IPS DF 6.9 (cell line): ENCODE data around the gene CLTC.

Source experiments
- DNase-seq: peaks from one replicate; pipeline ENCODE4 v3.0.0-alpha.2; 2013; ENCODE audit warnings: low read depth, low spot score
- H3K27ac ChIP-seq: one replicate; pipeline ENCODE4 v1.5.1; 2013; ENCODE audit warnings: low read length, control low read depth
- H3K27me3 ChIP-seq: 2 replicates; pipeline ENCODE4 v1.6.1; 2013; ENCODE audit warnings: mild to moderate bottlenecking, low read length; ENCODE audit not compliant: control insufficient read depth, insufficient read depth
- H3K36me3 ChIP-seq: 2 replicates; pipeline ENCODE4 v1.6.1; 2013; ENCODE audit warnings: low read length; ENCODE audit not compliant: control insufficient read depth, insufficient read depth
- H3K4me1 ChIP-seq: 2 replicates; pipeline ENCODE4 v1.6.1; 2013; ENCODE audit warnings: low read length; ENCODE audit not compliant: control insufficient read depth, insufficient read depth
- H3K4me3 ChIP-seq: 2 replicates; pipeline ENCODE4 v1.5.1; 2013; ENCODE audit warnings: mild to moderate bottlenecking, low read length
- H3K9me3 ChIP-seq: 2 replicates; pipeline ENCODE4 v1.6.1; 2013; ENCODE audit warnings: low read length, inconsistent platforms; ENCODE audit not compliant: control insufficient read depth, insufficient read depth
- WGBS: extraction: QIAGEN DNeasy Blood & Tissue Kit; methylation state at CpG from one replicate; pipeline ENCODE4 v1.1.7; 2013; ENCODE audit warnings: mixed read lengths, missing lambda C conversion rate; ENCODE audit not compliant: insufficient read length, insufficient coverage; 5-methylcytosine and 5-hydroxymethylcytosine counted together

Gene CLTC

GRCh38 chr17:59678918-59679317 lies 59.2 kb downstream of the CLTC start:
- no peaks in the 10 kb centered on the region for H3K9me3 ChIP-seq
- peaks cover 22% of the 10 kb centered on the region; the same call in 1 of the 2 replicates for H3K36me3 ChIP-seq
- WGBS: no CpG with 5 or more reads among the region's 2 CpGs
- no peak overlapping the region for H3K4me3 ChIP-seq
- no peak for DNase-seq
- H3K27ac ChIP-seq: no peak overlapping the region
- no peaks in the 10 kb centered on the region for H3K27me3 ChIP-seq
- H3K4me1 ChIP-seq: no peaks in the 10 kb centered on the region

GRCh38 chr17:59680314-59680713 lies 60.6 kb downstream of the CLTC start:
- no peak overlapping the region for H3K4me3 ChIP-seq
- no peaks in the 10 kb centered on the region for H3K4me1 ChIP-seq
- peaks cover 22% of the 10 kb centered on the region; the same call in 1 of the 2 replicates for H3K36me3 ChIP-seq
- H3K27ac ChIP-seq: no peak overlapping the region
- H3K9me3 ChIP-seq: no peaks in the 10 kb centered on the region
- DNase-seq: no peak
- WGBS: no CpG with 5 or more reads among the region's 4 CpGs
- no peaks in the 10 kb centered on the region for H3K27me3 ChIP-seq

GRCh38 chr17:59683283-59683682 lies 63.6 kb downstream of the CLTC start:
- H3K27me3 ChIP-seq: no peaks in the 10 kb centered on the region
- H3K4me1 ChIP-seq: no peaks in the 10 kb centered on the region
- H3K27ac ChIP-seq: no peak overlapping the region
- no peaks in the 10 kb centered on the region for H3K9me3 ChIP-seq
- no peak overlapping the region for H3K4me3 ChIP-seq
- H3K36me3 ChIP-seq: peaks cover 18% of the 10 kb centered on the region; the same call in 1 of the 2 replicates
- no peak for DNase-seq

- Histone ChIP-seq H3K9me3 (no peaks in the 10 kb centered on the region), H3K27me3 (no peaks in the 10 kb centered on the region), H3K36me3 (peaks cover 14% of the 10 kb centered on the region; the same call in 1 of the 2 replicates), H3K27ac (no peak overlapping the region), H3K4me1 (no peaks in the 10 kb centered on the region), H3K4me3 (no peak overlapping the region)
- no CpG with 5 or more reads among the region's 6 CpGs for whole genome bisulfite sequencing
- DNase-seq: no peak
These were observed 65.3 kb downstream of the CLTC start for GRCh38 chr17:59684967-59685366.

- no peaks in the 10 kb centered on the region for H3K4me1 ChIP-seq
- no peak for DNase-seq
- H3K4me3 ChIP-seq: no peak overlapping the region
- H3K36me3 ChIP-seq: peaks cover 4% of the 10 kb centered on the region; the same call in 1 of the 2 replicates
- no peaks in the 10 kb centered on the region for H3K9me3 ChIP-seq
- H3K27ac ChIP-seq: no peak overlapping the region
- no peaks in the 10 kb centered on the region for H3K27me3 ChIP-seq
- no CpG with 5 or more reads among the region's 1 CpG for WGBS
These were observed 68.3 kb downstream of the CLTC start for GRCh38 chr17:59688008-59688407.

- WGBS: no CpG with 5 or more reads among the region's 2 CpGs
These were observed 68.8 kb downstream of the CLTC start for GRCh38 chr17:59688496-59688895.

GRCh38 chr17:59693582-59693981 lies 73.9 kb downstream of the CLTC start:
- no peak for DNase-seq
- H3K27ac ChIP-seq: no peak overlapping the region
- H3K36me3 ChIP-seq: peaks cover 18% of the 10 kb centered on the region
- H3K4me3 ChIP-seq: no peak overlapping the region
- H3K4me1 ChIP-seq: no peaks in the 10 kb centered on the region
- no peaks in the 10 kb centered on the region for H3K9me3 ChIP-seq
- no peaks in the 10 kb centered on the region for H3K27me3 ChIP-seq
- WGBS: no CpG with 5 or more reads among the region's 7 CpGs

More at GRCh38 chr17:59688496-59688895, 68.8 kb downstream of the CLTC start:
- H3K4me3 ChIP-seq: no peak overlapping the region
- no peak for DNase-seq
- H3K27me3 ChIP-seq: no peaks in the 10 kb centered on the region
- no peaks in the 10 kb centered on the region for H3K4me1 ChIP-seq
- H3K36me3 ChIP-seq: peaks cover 4% of the 10 kb centered on the region; the same call in 1 of the 2 replicates
- no peak overlapping the region for H3K27ac ChIP-seq
- H3K9me3 ChIP-seq: no peaks in the 10 kb centered on the region

- Histone ChIP-seq H3K27me3 (no peaks in the 10 kb centered on the region), H3K4me3 (no peak overlapping the region), H3K36me3 (peaks cover 20% of the 10 kb centered on the region), H3K9me3 (no peaks in the 10 kb centered on the region), H3K4me1 (no peaks in the 10 kb centered on the region), H3K27ac (no peak overlapping the region)
- no CpG with 5 or more reads among the region's 2 CpGs for whole genome bisulfite sequencing
- DNase-seq: no peak
These were observed 74.6 kb downstream of the CLTC start for GRCh38 chr17:59694344-59694743.

GRCh38 chr17:59695945-59696681 lies 76.4 kb downstream of the CLTC start:
- peaks cover 20% of the 10 kb centered on the region for H3K36me3 ChIP-seq
- DNase-seq: no peak
- H3K9me3 ChIP-seq: no peaks in the 10 kb centered on the region
- H3K4me3 ChIP-seq: no peak overlapping the region
- WGBS: no CpG with 5 or more reads among the region's 3 CpGs
- no peaks in the 10 kb centered on the region for H3K27me3 ChIP-seq
- no peaks in the 10 kb centered on the region for H3K4me1 ChIP-seq
- no peak overlapping the region for H3K27ac ChIP-seq

- no CpG with 5 or more reads among the region's 2 CpGs for WGBS
- no peak overlapping the region for H3K27ac ChIP-seq
- H3K36me3 ChIP-seq: peaks cover 20% of the 10 kb centered on the region
- H3K4me3 ChIP-seq: no peak overlapping the region
- no peaks in the 10 kb centered on the region for H3K9me3 ChIP-seq
- H3K4me1 ChIP-seq: no peaks in the 10 kb centered on the region
- DNase-seq: no peak
- H3K27me3 ChIP-seq: no peaks in the 10 kb centered on the region
These were observed 77.1 kb downstream of the CLTC start for GRCh38 chr17:59696682-59697277.

- WGBS: no CpG with 5 or more reads among the region's 4 CpGs
- no peaks in the 10 kb centered on the region for H3K9me3 ChIP-seq
- no peak overlapping the region for H3K4me3 ChIP-seq
- H3K36me3 ChIP-seq: peaks cover 20% of the 10 kb centered on the region
- H3K4me1 ChIP-seq: no peaks in the 10 kb centered on the region
- H3K27ac ChIP-seq: no peak overlapping the region
- no peaks in the 10 kb centered on the region for H3K27me3 ChIP-seq
- DNase-seq: no peak
These were observed 78.4 kb downstream of the CLTC start for GRCh38 chr17:59698143-59698542.
